ENCODE measurements around the gene BLTP3A.
"Not testable (repeated sequence)": the region's sequence is repeated elsewhere in the genome, so short reads cannot be mapped to it uniquely, and the experiment has no call there.

Gene BLTP3A

GRCh38 chr6:34791701-34792604 lies at the start of gene BLTP3A:
TSS of gene BLTP3A (plus strand) at chr6:34792083. CDS start at chr6:34792251, 168 bp downstream.
- DNase-seq = peak; percentile 78 to 81

GRCh38 chr6:34742094-34742493 lies 49.8 kb upstream of the BLTP3A start:
- no peak for DNase-seq

GRCh38 chr6:34743625-34744293 lies 48.1 kb upstream of the BLTP3A start:
- no peak for DNase-seq

GRCh38 chr6:34744294-34744647 lies 47.6 kb upstream of the BLTP3A start:
- DNase-seq = not testable (repeated sequence)

GRCh38 chr6:34745277-34746103 lies 46.4 kb upstream of the BLTP3A start:
- DNase-seq = no peak

- DNase-seq = no peak
These were observed 45.6 kb upstream of the BLTP3A start for GRCh38 chr6:34746104-34746846.

GRCh38 chr6:34748757-34749156 lies 43.1 kb upstream of the BLTP3A start:
- DNase-seq = no peak

GRCh38 chr6:34756513-34756856 lies 35.4 kb upstream of the BLTP3A start:
- peak; percentile 24 to 65 for DNase-seq

GRCh38 chr6:34757687-34758274 lies 34.1 kb upstream of the BLTP3A start:
- DNase-seq = no peak

- no peak for DNase-seq
These were observed 31.8 kb upstream of the BLTP3A start for GRCh38 chr6:34760108-34760507.

- DNase-seq = not testable (repeated sequence)
These were observed 30.2 kb upstream of the BLTP3A start for GRCh38 chr6:34761681-34762080.

- no peak for DNase-seq
These were observed 23.7 kb upstream of the BLTP3A start for GRCh38 chr6:34768148-34768547.

GRCh38 chr6:34771727-34772126 lies 20.2 kb upstream of the BLTP3A start:
- no peak for DNase-seq

- DNase-seq = no peak
These were observed 18.9 kb upstream of the BLTP3A start for GRCh38 chr6:34772940-34773339.

GRCh38 chr6:34773916-34774315 lies 18.0 kb upstream of the BLTP3A start:
- no peak for DNase-seq

- no peak for DNase-seq
These were observed 16.9 kb upstream of the BLTP3A start for GRCh38 chr6:34774967-34775366.

- DNase-seq = not testable (repeated sequence)
These were observed 6.5 kb upstream of the BLTP3A start for GRCh38 chr6:34785375-34785774.

GRCh38 chr6:34787152-34787551 lies 4.7 kb upstream of the BLTP3A start:
- not testable (repeated sequence) for DNase-seq

- DNase-seq = no peak
These were observed 3.8 kb upstream of the BLTP3A start for GRCh38 chr6:34788111-34788510.

GRCh38 chr6:34791164-34791700 lies 651 bp upstream of the BLTP3A start:
- DNase-seq = peak; percentile 56 to 67

- peak; percentile 97 for DNase-seq
These were observed 970 bp downstream of the BLTP3A start for GRCh38 chr6:34792605-34793500.
